HG02852 (cell line): ENCODE data around the gene CLBA1.
"Not testable (repeated sequence)": the region's sequence is repeated elsewhere in the genome, so short reads cannot be mapped to it uniquely, and the experiment has no call there.

ENCODE experiments used
- ATAC-seq: cut with Tn5 transposase; IDR thresholded peaks from one replicate; pipeline ENCODE4 v1.9.1; 2021; ENCODE audit warnings: mild to moderate bottlenecking, moderate library complexity; ENCODE audit not compliant: unreplicated experiment

Gene CLBA1

GRCh38 chr14:104985675-104986486 is at the start of gene CLBA1:
Gene CLBA1 (plus strand): TSS chr14:104985788. CDS start chr14:104986432, 644 bp downstream.
- ATAC-seq: peak; percentile 93

- no peak for ATAC-seq
These were observed 49.6 kb upstream of the CLBA1 start for GRCh38 chr14:104935955-104936354.

GRCh38 chr14:104936361-104937155 is 49.0 kb upstream of the CLBA1 start:
- ATAC-seq: no peak

GRCh38 chr14:104937161-104937560 is 48.4 kb upstream of the CLBA1 start:
- ATAC-seq: no peak

- ATAC-seq: no peak
These were observed 47.8 kb upstream of the CLBA1 start for GRCh38 chr14:104937694-104938365.

GRCh38 chr14:104938436-104938835 is 47.2 kb upstream of the CLBA1 start:
- ATAC-seq: no peak

- ATAC-seq: no peak
These were observed 46.6 kb upstream of the CLBA1 start for GRCh38 chr14:104938960-104939359.

GRCh38 chr14:104939666-104940410 is 45.8 kb upstream of the CLBA1 start:
- ATAC-seq: no peak

GRCh38 chr14:104940526-104941150 is 45.0 kb upstream of the CLBA1 start:
- no peak for ATAC-seq

GRCh38 chr14:104941508-104942365 is 43.9 kb upstream of the CLBA1 start:
- ATAC-seq: no peak

- no peak for ATAC-seq
These were observed 43.0 kb upstream of the CLBA1 start for GRCh38 chr14:104942586-104942985.

GRCh38 chr14:104943216-104944015 is 42.2 kb upstream of the CLBA1 start:
- not testable (repeated sequence) for ATAC-seq

- ATAC-seq: not testable (repeated sequence)
These were observed 41.6 kb upstream of the CLBA1 start for GRCh38 chr14:104944016-104944308.

GRCh38 chr14:104944436-104945205 is 41.0 kb upstream of the CLBA1 start:
- not testable (repeated sequence) for ATAC-seq

- ATAC-seq: not testable (repeated sequence)
These were observed 40.3 kb upstream of the CLBA1 start for GRCh38 chr14:104945266-104945665.

GRCh38 chr14:104945986-104946965 is 39.3 kb upstream of the CLBA1 start:
- ATAC-seq: not testable (repeated sequence)

GRCh38 chr14:104947201-104947600 is 38.4 kb upstream of the CLBA1 start:
- ATAC-seq: not testable (repeated sequence)
